ENCODE results near the gene ANKIB1.

ANKIB1 gene

GRCh38 chr7:92332782-92333181, 87.0 kb downstream of the ANKIB1 start:
- in situ Hi-C loops (cut with HindIII; ENCODE audit: low sequenced_read_pairs): no loop called here
- TF ChIP-seq CTCF (IDR thresholded peaks at IDR 0.05; ENCODE audit: low read depth, low read length): no peak
- H3K4me3 ChIP-seq (ENCODE audit: low read depth, low read length): no peak overlapping the region
- no peak for DNase-seq (ENCODE audit: low read depth, low spot score)

GRCh38 chr7:92333866-92334265, 88.1 kb downstream of the ANKIB1 start:
- in situ Hi-C loops (cut with HindIII; ENCODE audit: low sequenced_read_pairs): no loop called here
- H3K4me3 ChIP-seq (ENCODE audit: low read depth, low read length): no peak overlapping the region
- TF ChIP-seq CTCF (IDR thresholded peaks at IDR 0.05; ENCODE audit: low read depth, low read length): no peak
- no peak for DNase-seq (ENCODE audit: low read depth, low spot score)

GRCh38 chr7:92335574-92335973, 89.8 kb downstream of the ANKIB1 start:
- no peak overlapping the region for H3K4me3 ChIP-seq (ENCODE audit: low read depth, low read length)
- no peak for DNase-seq (ENCODE audit: low read depth, low spot score)
- in situ Hi-C loops (cut with HindIII; ENCODE audit: low sequenced_read_pairs): no loop called here
- TF ChIP-seq CTCF (IDR thresholded peaks at IDR 0.05; ENCODE audit: low read depth, low read length): no peak

- no peak for DNase-seq (ENCODE audit: low read depth, low spot score)
- in situ Hi-C loops (cut with HindIII; ENCODE audit: low sequenced_read_pairs): no loop called here
- TF ChIP-seq CTCF (IDR thresholded peaks at IDR 0.05; ENCODE audit: low read depth, low read length): no peak
- H3K4me3 ChIP-seq (ENCODE audit: low read depth, low read length): no peak overlapping the region
Measured at GRCh38 chr7:92336662-92337340, 91.0 kb downstream of the ANKIB1 start.

- no peak overlapping the region for H3K4me3 ChIP-seq (ENCODE audit: low read depth, low read length)
- no peak for TF ChIP-seq CTCF (IDR thresholded peaks at IDR 0.05; ENCODE audit: low read depth, low read length)
- DNase-seq (ENCODE audit: low read depth, low spot score): no peak
- in situ Hi-C loops (cut with HindIII; ENCODE audit: low sequenced_read_pairs): no loop called here
Measured at GRCh38 chr7:92340016-92340415, 94.2 kb downstream of the ANKIB1 start.

GRCh38 chr7:92343714-92344113, 97.9 kb downstream of the ANKIB1 start:
- no peak for TF ChIP-seq CTCF (IDR thresholded peaks at IDR 0.05; ENCODE audit: low read depth, low read length)
- in situ Hi-C loops (cut with HindIII; ENCODE audit: low sequenced_read_pairs): no loop called here
- no peak for DNase-seq (ENCODE audit: low read depth, low spot score)
- no peak overlapping the region for H3K4me3 ChIP-seq (ENCODE audit: low read depth, low read length)

Data from astrocyte of the spinal cord (primary cell).